Caco-2 (cell line): ENCODE data around the gene GAS7. TPM values are rescaled to one million over a fixed set of nuclear protein-coding genes. Genes with fewer than 3 reads are reported as not detected.
A peak's percentile ranks its signal among the peaks of the same experiment; 100 is the strongest.

Experiments used
- BruUV-seq: library from RNA; stranded (reverse); fragments of 400-500 nt; replicated peaks from 2 replicates; lab custom pipeline; 2021; lab: Mats Ljungman, UMichigan
- CTCF ChIA-PET: fragments of 300-600 bp; sonication (Branson Sonifier 250); formaldehyde crosslinking; loops from one replicate; lab custom pipeline; 2022; ENCODE audit warnings: antibody characterized with exemption; lab: Charles Lee
- POLR2A ChIA-PET: fragments of 300-600 bp; sonication (Branson Sonifier 250); formaldehyde crosslinking; loops from one replicate; lab custom pipeline; 2022; ENCODE audit warnings: antibody characterized with exemption; lab: Charles Lee
- DNase-seq, 2 experiments: peaks; one replicate each; pipeline versions ENCODE4 v3.0.0 to v3.0.0-alpha.2; 2020 to 2022
- H3K27me3 ChIP-seq: replicated peaks from 2 replicates; pipeline ENCODE4 v1.6.0; 2011; ENCODE audit warnings: low read length; ENCODE audit not compliant: control insufficient read depth, insufficient read depth
- H3K36me3 ChIP-seq: 2 replicates; pipeline ENCODE4 v1.5.1; 2011; ENCODE audit warnings: low read length; ENCODE audit not compliant: control insufficient read depth, insufficient read depth
- H3K4me1 ChIP-seq: fragments of 250-450 bp; sonication (Bioruptor Pico); 2 replicates; pipeline ENCODE4 v1.5.1; 2020; ENCODE audit warnings: mild to moderate bottlenecking
- H3K4me3 ChIP-seq: 2 replicates; pipeline ENCODE4 v1.5.1; 2011; ENCODE audit warnings: low read depth, mild to moderate bottlenecking, control low read depth, low read length
- H3K9me3 ChIP-seq: fragments of 250-450 bp; sonication (Bioruptor Pico); 2 replicates; pipeline ENCODE4 v1.5.1; 2020; ENCODE audit warnings: mild to moderate bottlenecking, moderate library complexity
- H3K27ac Mint-ChIP-seq: one replicate; pipeline ENCODE4 v1.8.0; 2022; ENCODE audit warnings: mixed read lengths; ENCODE audit not compliant: unreplicated experiment
- H3K27me3 Mint-ChIP-seq: one replicate; pipeline ENCODE4 v1.8.0; 2022; ENCODE audit warnings: mixed read lengths; ENCODE audit not compliant: insufficient read depth, unreplicated experiment
- H3K36me3 Mint-ChIP-seq: one replicate; pipeline ENCODE4 v1.8.0; 2022; ENCODE audit warnings: mild to moderate bottlenecking, mixed read lengths; ENCODE audit not compliant: insufficient read depth, unreplicated experiment
- H3K4me1 Mint-ChIP-seq: one replicate; pipeline ENCODE4 v1.8.0; 2022; ENCODE audit warnings: low read depth, mixed read lengths; ENCODE audit not compliant: unreplicated experiment
- H3K4me3 Mint-ChIP-seq: one replicate; pipeline ENCODE4 v1.8.0; 2022; ENCODE audit warnings: mild to moderate bottlenecking, moderate library complexity, mixed read lengths; ENCODE audit not compliant: unreplicated experiment
- H3K9me3 Mint-ChIP-seq: one replicate; pipeline ENCODE4 v1.8.0; 2022; ENCODE audit warnings: mixed read lengths; ENCODE audit not compliant: unreplicated experiment
- intact Hi-C: fragments of 100-400 bp; cut with micrococcal nuclease; formaldehyde crosslinking; loops from one replicate; pipeline ENCODE4 v1.10.0; 2022; ENCODE audit not compliant: unreplicated experiment
- total RNA-seq: library from RNA; stranded (reverse); gene quantifications from 2 replicates; pipeline ENCODE4 v1.2.3, GENCODE V29; 2022
- TF ChIP-seq, protein P1 (sequence below), 2 experiments: fragments of 200-600 bp in 1 of 2; IDR thresholded peaks; 1 replicate in 1 of 2; 2 replicates in 1 of 2; pipeline versions ENCODE4 v1.5.1 to v1.8.0; 2011 to 2022; ENCODE audit warnings: antibody characterized with exemption in 1 of 2, control low read depth in 1 of 2, inconsistent platforms in 1 of 2, low read depth in 1 of 2, low read length in 1 of 2, mild to moderate bottlenecking in 1 of 2, moderate library complexity in 1 of 2; ENCODE audit not compliant: insufficient read depth in 1 of 2, severe bottlenecking in 1 of 2, unreplicated experiment in 1 of 2

GAS7 gene
- total RNA-seq, 1 experiment from 2014 or later = 0.34 TPM

DNA sequence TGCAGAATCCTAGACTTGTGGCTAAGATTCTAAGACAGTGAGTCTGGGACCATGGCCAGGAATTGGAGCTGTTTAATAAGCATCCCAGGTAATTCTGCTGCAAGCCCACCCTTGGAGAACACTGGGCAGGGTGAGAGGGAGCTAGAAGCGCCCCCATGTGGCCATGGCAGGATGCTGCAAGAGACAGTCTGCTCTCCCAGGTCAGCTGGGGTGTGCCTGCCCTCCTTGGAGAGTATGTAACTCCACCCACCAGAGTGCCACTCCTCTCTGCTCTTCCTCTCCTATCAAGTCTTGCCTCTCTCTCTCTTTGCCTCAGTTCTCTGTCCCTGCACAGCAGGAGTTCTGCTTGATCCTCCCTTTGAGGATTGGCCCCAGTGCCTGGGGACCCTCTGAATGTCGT is 308.3 kb downstream of the GAS7 start:
- Histone ChIP-seq H3K9me3 (no peaks in the 10 kb centered on the region), H3K36me3 (no peaks in the 10 kb centered on the region), H3K27me3 (no peaks in the 10 kb centered on the region), H3K4me3 (no peak overlapping the region), H3K4me1 (no peaks in the 10 kb centered on the region)
- TF ChIP-seq, protein P1, sequence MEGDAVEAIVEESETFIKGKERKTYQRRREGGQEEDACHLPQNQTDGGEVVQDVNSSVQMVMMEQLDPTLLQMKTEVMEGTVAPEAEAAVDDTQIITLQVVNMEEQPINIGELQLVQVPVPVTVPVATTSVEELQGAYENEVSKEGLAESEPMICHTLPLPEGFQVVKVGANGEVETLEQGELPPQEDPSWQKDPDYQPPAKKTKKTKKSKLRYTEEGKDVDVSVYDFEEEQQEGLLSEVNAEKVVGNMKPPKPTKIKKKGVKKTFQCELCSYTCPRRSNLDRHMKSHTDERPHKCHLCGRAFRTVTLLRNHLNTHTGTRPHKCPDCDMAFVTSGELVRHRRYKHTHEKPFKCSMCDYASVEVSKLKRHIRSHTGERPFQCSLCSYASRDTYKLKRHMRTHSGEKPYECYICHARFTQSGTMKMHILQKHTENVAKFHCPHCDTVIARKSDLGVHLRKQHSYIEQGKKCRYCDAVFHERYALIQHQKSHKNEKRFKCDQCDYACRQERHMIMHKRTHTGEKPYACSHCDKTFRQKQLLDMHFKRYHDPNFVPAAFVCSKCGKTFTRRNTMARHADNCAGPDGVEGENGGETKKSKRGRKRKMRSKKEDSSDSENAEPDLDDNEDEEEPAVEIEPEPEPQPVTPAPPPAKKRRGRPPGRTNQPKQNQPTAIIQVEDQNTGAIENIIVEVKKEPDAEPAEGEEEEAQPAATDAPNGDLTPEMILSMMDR (IDR thresholded peaks at IDR 0.05; ENCODE audit: insufficient read depth in 1 of 2, low read depth in 1 of 2, low read length in 1 of 2, severe bottlenecking in 1 of 2, unreplicated experiment in 1 of 2) = peak in 1 of 2 experiments; percentile 13
- ChIA-PET POLR2A (no interaction called here), CTCF (interaction anchor here (0.5 kb wide), 1 partner anchor 275 kb away, joined by 5 read pairs; no protein-coding TSS in a partner anchor)
- intact Hi-C loops = no loop called here
- Mint-ChIP-seq H3K27me3 (no peaks in the 10 kb centered on the region), H3K36me3 (no peaks in the 10 kb centered on the region), H3K4me1 (no peaks in the 10 kb centered on the region), H3K4me3 (no peak overlapping the region), H3K9me3 (no peaks in the 10 kb centered on the region), H3K27ac (no peak overlapping the region)
- BruUV-seq = no TSS peak
- peak in 1 of 2 experiments; percentile 4 for DNase-seq

DNA sequence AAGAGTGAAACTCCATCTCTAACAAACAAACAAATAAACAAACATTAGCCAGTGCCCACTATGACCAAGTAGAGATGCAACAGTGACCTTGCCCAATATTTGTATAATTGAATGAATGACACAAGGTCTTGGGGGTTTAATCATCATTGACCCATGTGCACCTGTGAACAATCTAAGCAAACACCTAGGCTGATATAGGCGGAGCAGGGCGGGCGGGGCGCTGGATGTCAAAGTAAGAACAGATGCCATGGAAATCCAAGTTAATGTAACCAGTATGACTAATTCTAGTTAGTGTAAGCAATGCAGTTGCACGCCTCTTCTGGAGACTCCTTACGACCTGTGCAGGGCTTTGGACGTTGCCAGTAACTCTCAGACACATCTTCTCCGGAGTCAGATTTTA is 310.9 kb downstream of the GAS7 start:
- H3K9me3 ChIP-seq = no peaks in the 10 kb centered on the region
- no peaks in the 10 kb centered on the region for H3K36me3 ChIP-seq
- H3K4me1 ChIP-seq = no peaks in the 10 kb centered on the region
- intact Hi-C loops = no loop called here
- Mint-ChIP-seq H3K9me3 (no peaks in the 10 kb centered on the region), H3K36me3 (no peaks in the 10 kb centered on the region), H3K4me3 (no peak overlapping the region), H3K4me1 (no peaks in the 10 kb centered on the region), H3K27me3 (no peaks in the 10 kb centered on the region), H3K27ac (no peak overlapping the region)
- ChIA-PET CTCF (no interaction called here), POLR2A (no interaction called here)
- no TSS peak for BruUV-seq
- TF ChIP-seq, protein P1 (IDR thresholded peaks at IDR 0.05; ENCODE audit: insufficient read depth in 1 of 2, low read depth in 1 of 2, low read length in 1 of 2, severe bottlenecking in 1 of 2, unreplicated experiment in 1 of 2) = no peak
- H3K4me3 ChIP-seq = no peak overlapping the region
- H3K27me3 ChIP-seq = no peaks in the 10 kb centered on the region
- DNase-seq = no peak

DNA sequence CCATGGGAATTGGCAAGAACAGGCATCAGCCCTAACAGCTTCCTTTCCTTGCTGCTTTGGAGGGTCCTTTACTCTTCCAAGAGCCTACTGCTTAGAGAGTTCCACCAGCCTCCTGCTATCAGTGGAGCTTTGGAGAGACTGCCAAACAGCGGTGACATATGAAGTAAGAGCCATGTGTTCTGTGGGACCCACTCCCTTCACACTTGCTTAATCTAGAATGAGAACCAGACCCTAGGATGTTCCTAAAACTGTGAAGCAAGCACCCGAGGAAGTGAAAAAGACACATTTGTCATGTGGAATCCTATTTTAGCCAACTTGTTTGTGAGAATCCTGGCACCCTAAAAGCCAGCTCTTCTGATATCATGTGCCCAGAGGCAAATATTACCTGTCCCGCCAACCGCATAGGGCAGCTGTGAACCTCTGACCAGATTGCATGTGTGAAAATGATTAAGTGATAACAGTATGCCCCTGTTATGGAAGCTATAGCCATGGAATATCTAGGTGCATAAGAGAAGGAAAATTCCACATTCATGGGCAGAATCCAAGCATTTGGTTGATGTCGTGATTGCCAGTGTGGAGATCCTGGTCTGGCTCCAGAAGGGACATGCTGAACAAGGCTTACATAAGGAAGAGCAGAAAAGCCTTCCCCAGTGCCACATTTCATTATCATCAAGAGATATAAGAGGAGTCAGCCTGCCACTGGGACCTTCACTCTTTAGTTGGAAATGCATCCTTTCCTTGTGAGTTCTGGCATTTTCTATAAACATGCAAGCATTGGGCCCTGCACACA is 312.1 kb downstream of the GAS7 start:
- H3K4me3 ChIP-seq = no peak overlapping the region
- Mint-ChIP-seq H3K36me3 (no peaks in the 10 kb centered on the region), H3K27me3 (no peaks in the 10 kb centered on the region), H3K9me3 (no peaks in the 10 kb centered on the region), H3K4me1 (no peaks in the 10 kb centered on the region), H3K27ac (no peak overlapping the region), H3K4me3 (no peak overlapping the region)
- DNase-seq = no peak
- ChIA-PET POLR2A (no interaction called here), CTCF (no interaction called here)
- H3K27me3 ChIP-seq = no peaks in the 10 kb centered on the region
- no peaks in the 10 kb centered on the region for H3K36me3 ChIP-seq
- TF ChIP-seq, protein P1 (IDR thresholded peaks at IDR 0.05; ENCODE audit: insufficient read depth in 1 of 2, low read depth in 1 of 2, low read length in 1 of 2, severe bottlenecking in 1 of 2, unreplicated experiment in 1 of 2) = no peak
- H3K9me3 ChIP-seq = no peaks in the 10 kb centered on the region
- no peaks in the 10 kb centered on the region for H3K4me1 ChIP-seq
- no TSS peak for BruUV-seq
- intact Hi-C loops = no loop called here
